Measurements from ENCODE around the gene MYCBPAP. TPM values are rescaled to one million over a fixed set of nuclear protein-coding genes. Genes with fewer than 3 reads are reported as not detected.

Gene MYCBPAP
- polyA plus RNA-seq, 3 donors: not detected

GRCh38 chr17:50549969-50550368 is 41.7 kb downstream of the MYCBPAP start:
- Mint-ChIP-seq H3K27ac (no peak overlapping the region), H3K36me3 (peaks cover 2 to 7% of the 10 kb centered on the region in 2 donors), H3K4me1 (peaks cover 13% of the 10 kb centered on the region), H3K27me3 (ENCODE audit: low read depth in 3 of 3) (peaks cover 7 to 8% (median 7%) of the 10 kb centered on the region in 3 donors), H3K9me3 (no peaks in the 10 kb centered on the region), H3K4me3 (no peak overlapping the region)
- peaks cover 0 to 12% of the 10 kb centered on the region in 2 donors for H3K36me3 ChIP-seq (replicated peaks in 1 of 2; ENCODE audit: control insufficient read depth in 1 of 2, insufficient read depth in 2 of 2, low read length in 2 of 2)
- H3K4me1 ChIP-seq (ENCODE audit: control insufficient read depth in 1 of 2, insufficient read depth in 2 of 2, low read length in 2 of 2): peaks cover 11 to 17% of the 10 kb centered on the region in 2 donors
- no peak overlapping the region for H3K9ac ChIP-seq (ENCODE audit: insufficient read depth, low read length, poor library complexity, severe bottlenecking)
- H3K27ac ChIP-seq (ENCODE audit: low read depth in 1 of 2, low read length in 2 of 2): no peak overlapping the region
- H3K9me3 ChIP-seq (replicated peaks in 1 of 2; ENCODE audit: control insufficient read depth in 1 of 2, insufficient read depth in 1 of 2, low read length in 2 of 2): no peaks in the 10 kb centered on the region
- no peak overlapping the region for H2AFZ ChIP-seq (ENCODE audit: insufficient read depth, low read depth, low read length, poor library complexity, severe bottlenecking)
- no peak for DNase-seq
- TF ChIP-seq CTCF (IDR thresholded peaks at IDR 0.05): no peak
- intact Hi-C loops (cut with micrococcal nuclease): loop anchor here (5.0 to 10.0 kb wide), 5 partner anchors 65 to 295 kb away; partner anchors contain the start of gene ANKRD40 (in 2 of the 2)
- WGBS (ENCODE audit: insufficient coverage): 96% methylated on average over 9 of the region's 11 CpGs
- no peak overlapping the region for H3K4me2 ChIP-seq (replicated peaks; ENCODE audit: extremely low read depth, low read length, poor library complexity, severe bottlenecking)
- no peaks in the 10 kb centered on the region for H3K79me2 ChIP-seq (ENCODE audit: insufficient read depth, low read length)
- no peaks in the 10 kb centered on the region for H4K20me1 ChIP-seq (ENCODE audit: insufficient read depth, low read length)
- H3K4me3 ChIP-seq (replicated peaks in 1 of 3; ENCODE audit: low read depth in 2 of 3, low read length in 3 of 3): no peak overlapping the region
- no peaks in the 10 kb centered on the region for H3K27me3 ChIP-seq (ENCODE audit: control insufficient read depth in 2 of 2, insufficient read depth in 2 of 2, low read length in 2 of 2)

GRCh38 chr17:50550661-50551432 is 42.6 kb downstream of the MYCBPAP start:
- no peak overlapping the region for H3K27ac Mint-ChIP-seq
- 86% methylated on average over 28 of the region's 32 CpGs for WGBS (ENCODE audit: insufficient coverage)

More at GRCh38 chr17:50550661-50551432, 42.6 kb downstream of the MYCBPAP start:
- Mint-ChIP-seq H3K27me3 (ENCODE audit: low read depth in 3 of 3) (peaks cover under 1 to 4% (median under 1%) of the 10 kb centered on the region in 3 donors), H3K9me3 (no peaks in the 10 kb centered on the region), H3K4me1 (peaks cover 11% of the 10 kb centered on the region), H3K36me3 (peaks cover 8 to 13% of the 10 kb centered on the region in 2 donors), H3K4me3 (no peak overlapping the region)
- Histone ChIP-seq H3K4me1 (ENCODE audit: control insufficient read depth in 1 of 2, insufficient read depth in 2 of 2, low read length in 2 of 2) (peaks cover 11 to 17% of the 10 kb centered on the region in 2 donors), H3K9me3 (replicated peaks in 1 of 2; ENCODE audit: control insufficient read depth in 1 of 2, insufficient read depth in 1 of 2, low read length in 2 of 2) (no peaks in the 10 kb centered on the region), H3K36me3 (replicated peaks in 1 of 2; ENCODE audit: control insufficient read depth in 1 of 2, insufficient read depth in 2 of 2, low read length in 2 of 2) (peaks cover 5 to 20% of the 10 kb centered on the region in 2 donors), H2AFZ (ENCODE audit: insufficient read depth, low read depth, low read length, poor library complexity, severe bottlenecking) (no peak overlapping the region), H3K27ac (ENCODE audit: low read depth in 1 of 2, low read length in 2 of 2) (no peak overlapping the region), H3K27me3 (ENCODE audit: control insufficient read depth in 2 of 2, insufficient read depth in 2 of 2, low read length in 2 of 2) (no peaks in the 10 kb centered on the region), H4K20me1 (ENCODE audit: insufficient read depth, low read length) (no peaks in the 10 kb centered on the region), H3K9ac (ENCODE audit: insufficient read depth, low read length, poor library complexity, severe bottlenecking) (no peak overlapping the region), H3K4me2 (replicated peaks; ENCODE audit: extremely low read depth, low read length, poor library complexity, severe bottlenecking) (no peak overlapping the region), H3K79me2 (ENCODE audit: insufficient read depth, low read length) (no peaks in the 10 kb centered on the region), H3K4me3 (replicated peaks in 1 of 3; ENCODE audit: low read depth in 2 of 3, low read length in 3 of 3) (no peak overlapping the region)
- DNase-seq: peak; percentile 13 to 39 (median 33)
- peak; percentile 75 for TF ChIP-seq CTCF (IDR thresholded peaks at IDR 0.05)
- intact Hi-C loops (cut with micrococcal nuclease): loop anchor here in 1 of 2 donors (5.0 kb wide), 1 partner anchor 131 kb away; no protein-coding TSS in a partner anchor
